Fibroblast of mammary gland (primary cell): ENCODE data around the gene MUC5B.

ENCODE experiments used
- DNase-seq: peaks from one replicate; pipeline ENCODE4 v3.0.0-alpha.2; 2010; ENCODE audit warnings: low read depth
- H3K4me3 ChIP-seq: 2 replicates; pipeline ENCODE4 v1.5.1; 2011; ENCODE audit warnings: low read depth, mild to moderate bottlenecking, low read length, moderate library complexity; ENCODE audit not compliant: control insufficient read depth
- TF ChIP-seq, protein P1 (sequence below): conservative IDR thresholded peaks from 2 replicates; pipeline ENCODE4 v1.5.1; 2011; ENCODE audit warnings: low read depth, low read length, inconsistent platforms; ENCODE audit not compliant: control insufficient read depth, insufficient read depth

The MUC5B gene

DNA sequence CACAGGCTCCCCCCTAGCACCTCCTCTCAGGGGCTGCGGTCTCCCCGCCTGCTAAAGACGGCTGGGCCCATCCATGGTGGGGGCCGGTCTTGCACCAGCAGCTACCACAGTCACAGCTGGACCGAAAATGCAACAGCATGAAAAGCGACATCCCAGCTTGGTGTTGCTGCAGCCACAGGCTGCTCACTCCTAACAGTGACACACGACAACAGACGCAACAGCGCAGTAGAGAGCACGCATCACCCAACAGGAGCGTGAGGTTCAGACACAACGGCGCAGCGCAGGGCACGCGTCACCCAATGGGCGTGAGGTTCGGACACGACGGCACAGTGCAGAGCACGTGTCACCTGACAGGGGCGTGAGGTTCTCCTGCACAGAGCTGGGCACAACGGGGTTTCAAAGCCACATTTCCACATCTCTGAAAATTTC lies 62.5 kb downstream of the MUC5B start:
- TF ChIP-seq, protein P1, sequence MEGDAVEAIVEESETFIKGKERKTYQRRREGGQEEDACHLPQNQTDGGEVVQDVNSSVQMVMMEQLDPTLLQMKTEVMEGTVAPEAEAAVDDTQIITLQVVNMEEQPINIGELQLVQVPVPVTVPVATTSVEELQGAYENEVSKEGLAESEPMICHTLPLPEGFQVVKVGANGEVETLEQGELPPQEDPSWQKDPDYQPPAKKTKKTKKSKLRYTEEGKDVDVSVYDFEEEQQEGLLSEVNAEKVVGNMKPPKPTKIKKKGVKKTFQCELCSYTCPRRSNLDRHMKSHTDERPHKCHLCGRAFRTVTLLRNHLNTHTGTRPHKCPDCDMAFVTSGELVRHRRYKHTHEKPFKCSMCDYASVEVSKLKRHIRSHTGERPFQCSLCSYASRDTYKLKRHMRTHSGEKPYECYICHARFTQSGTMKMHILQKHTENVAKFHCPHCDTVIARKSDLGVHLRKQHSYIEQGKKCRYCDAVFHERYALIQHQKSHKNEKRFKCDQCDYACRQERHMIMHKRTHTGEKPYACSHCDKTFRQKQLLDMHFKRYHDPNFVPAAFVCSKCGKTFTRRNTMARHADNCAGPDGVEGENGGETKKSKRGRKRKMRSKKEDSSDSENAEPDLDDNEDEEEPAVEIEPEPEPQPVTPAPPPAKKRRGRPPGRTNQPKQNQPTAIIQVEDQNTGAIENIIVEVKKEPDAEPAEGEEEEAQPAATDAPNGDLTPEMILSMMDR, result no peak
- no peak for DNase-seq
- H3K4me3 ChIP-seq, result no peak overlapping the region

DNA sequence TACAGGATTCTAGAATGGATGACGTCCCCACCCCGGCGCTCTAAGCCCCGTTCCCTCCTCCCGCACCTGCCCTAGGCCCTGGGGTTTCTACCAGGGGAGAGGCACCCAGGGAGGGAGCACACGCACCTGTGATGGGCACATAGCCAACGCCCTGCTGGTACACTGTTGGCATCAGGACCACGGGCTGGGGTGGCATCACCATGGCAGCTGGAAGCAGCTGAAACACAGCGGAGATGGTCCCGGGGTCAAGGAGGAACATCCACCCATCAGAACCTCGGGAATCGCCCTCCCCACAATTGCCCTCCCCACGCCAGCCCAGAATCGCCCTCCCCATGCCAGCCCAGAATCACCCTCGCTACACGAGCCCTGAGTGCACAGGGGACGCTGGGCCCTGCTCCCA lies 63.0 kb downstream of the MUC5B start:
- H3K4me3 ChIP-seq, result no peak overlapping the region
- TF ChIP-seq, protein P1, result no peak

DNA sequence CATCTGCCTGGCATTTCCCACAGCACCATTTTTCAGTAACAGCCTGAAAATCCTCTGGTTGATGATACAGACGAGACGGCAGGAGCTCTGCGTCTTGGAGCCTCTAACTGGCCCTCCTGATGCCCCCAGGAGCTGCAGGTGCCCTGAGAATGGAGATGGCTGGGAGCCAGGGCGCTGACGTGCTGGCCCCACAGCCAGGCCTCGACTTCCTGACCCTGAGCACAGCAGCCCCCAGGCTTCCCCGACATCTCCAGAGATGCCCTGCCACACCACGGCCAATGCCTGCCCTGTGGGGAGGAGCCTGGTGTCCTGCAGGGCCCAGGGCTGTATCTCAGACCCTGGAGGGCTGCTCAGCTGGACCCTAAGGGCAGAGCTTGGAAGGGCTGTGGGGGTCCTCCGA lies 65.1 kb downstream of the MUC5B start:
- TF ChIP-seq, protein P1, result no peak
- H3K4me3 ChIP-seq, result no peak overlapping the region
- DNase-seq, result no peak

More for the DNA sequence above, 63.0 kb downstream of the MUC5B start:
- no peak for DNase-seq

DNA sequence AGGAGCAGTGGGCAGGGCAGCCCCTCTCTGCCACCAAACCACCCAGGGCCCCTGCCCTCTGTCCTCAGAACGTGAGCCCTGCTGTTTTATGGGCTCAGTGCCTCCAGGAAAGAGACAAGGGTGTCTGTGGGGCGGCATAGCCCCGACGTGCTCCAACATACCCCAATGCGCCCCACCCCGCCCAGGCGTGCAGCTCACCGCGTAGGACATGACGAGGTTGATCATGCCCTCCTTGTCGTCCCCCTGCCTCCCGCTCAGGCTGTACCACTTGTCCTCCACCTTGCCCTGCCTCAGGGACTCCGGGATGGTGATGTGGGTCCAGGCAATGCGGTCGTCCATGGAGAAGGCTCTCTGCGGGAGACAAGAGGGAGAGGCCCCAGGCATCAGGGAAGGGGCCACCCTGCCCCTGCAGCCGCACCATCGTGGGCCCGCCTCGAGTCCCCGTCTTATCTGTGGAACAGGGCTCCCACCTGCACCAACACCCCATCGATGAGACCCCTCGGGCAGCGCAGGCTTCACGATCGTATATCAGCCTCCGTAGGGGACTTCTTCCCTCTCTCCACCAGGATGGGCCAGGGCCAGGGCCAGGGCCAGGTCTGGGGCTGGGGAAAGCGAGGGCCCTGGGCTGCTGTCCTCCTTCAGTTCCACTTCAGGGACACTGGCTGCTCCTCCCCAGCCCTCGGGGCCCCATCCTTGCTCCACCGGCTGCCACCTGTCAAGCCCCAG lies 65.7 kb downstream of the MUC5B start:
- no peak for DNase-seq
- TF ChIP-seq, protein P1, result no peak

DNA sequence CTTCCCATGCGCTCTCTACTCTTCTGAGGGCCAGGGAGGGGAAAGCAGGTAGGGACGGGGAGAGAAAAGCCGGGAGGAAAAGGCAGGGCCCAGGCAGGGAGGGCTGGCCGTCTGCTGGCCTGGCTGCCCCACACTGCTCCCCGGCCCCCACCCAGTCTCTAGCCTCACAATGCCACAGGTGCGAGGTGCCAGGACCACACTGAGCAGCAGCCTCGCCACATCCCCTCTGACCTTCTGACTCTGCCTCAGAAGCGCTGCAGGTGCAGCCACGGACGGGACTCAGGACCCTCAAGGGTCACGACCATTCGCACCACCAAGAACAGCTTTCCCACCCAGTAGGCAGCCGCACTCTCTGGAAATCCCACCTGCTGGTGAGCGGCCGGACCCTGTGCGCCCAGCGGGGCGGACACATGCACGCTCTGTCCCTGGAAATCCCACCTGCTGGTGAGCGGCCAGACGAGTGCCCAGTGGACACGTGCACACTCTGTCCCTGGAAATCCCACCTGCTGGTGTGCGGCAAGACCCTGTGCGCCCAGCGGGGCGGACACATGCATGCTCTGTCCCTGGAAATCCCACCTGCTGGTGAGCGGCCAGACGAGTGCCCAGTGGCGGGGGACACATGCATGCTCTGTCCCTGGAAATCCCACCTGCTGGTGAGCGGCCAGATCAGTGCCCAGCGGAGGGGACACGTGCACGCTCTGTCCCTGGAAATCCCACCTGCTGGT lies 66.5 kb downstream of the MUC5B start:
- no peak for DNase-seq
- H3K4me3 ChIP-seq, result no peak overlapping the region
- TF ChIP-seq, protein P1, result no peak

More for the DNA sequence above, 65.7 kb downstream of the MUC5B start:
- H3K4me3 ChIP-seq, result no peak overlapping the region

DNA sequence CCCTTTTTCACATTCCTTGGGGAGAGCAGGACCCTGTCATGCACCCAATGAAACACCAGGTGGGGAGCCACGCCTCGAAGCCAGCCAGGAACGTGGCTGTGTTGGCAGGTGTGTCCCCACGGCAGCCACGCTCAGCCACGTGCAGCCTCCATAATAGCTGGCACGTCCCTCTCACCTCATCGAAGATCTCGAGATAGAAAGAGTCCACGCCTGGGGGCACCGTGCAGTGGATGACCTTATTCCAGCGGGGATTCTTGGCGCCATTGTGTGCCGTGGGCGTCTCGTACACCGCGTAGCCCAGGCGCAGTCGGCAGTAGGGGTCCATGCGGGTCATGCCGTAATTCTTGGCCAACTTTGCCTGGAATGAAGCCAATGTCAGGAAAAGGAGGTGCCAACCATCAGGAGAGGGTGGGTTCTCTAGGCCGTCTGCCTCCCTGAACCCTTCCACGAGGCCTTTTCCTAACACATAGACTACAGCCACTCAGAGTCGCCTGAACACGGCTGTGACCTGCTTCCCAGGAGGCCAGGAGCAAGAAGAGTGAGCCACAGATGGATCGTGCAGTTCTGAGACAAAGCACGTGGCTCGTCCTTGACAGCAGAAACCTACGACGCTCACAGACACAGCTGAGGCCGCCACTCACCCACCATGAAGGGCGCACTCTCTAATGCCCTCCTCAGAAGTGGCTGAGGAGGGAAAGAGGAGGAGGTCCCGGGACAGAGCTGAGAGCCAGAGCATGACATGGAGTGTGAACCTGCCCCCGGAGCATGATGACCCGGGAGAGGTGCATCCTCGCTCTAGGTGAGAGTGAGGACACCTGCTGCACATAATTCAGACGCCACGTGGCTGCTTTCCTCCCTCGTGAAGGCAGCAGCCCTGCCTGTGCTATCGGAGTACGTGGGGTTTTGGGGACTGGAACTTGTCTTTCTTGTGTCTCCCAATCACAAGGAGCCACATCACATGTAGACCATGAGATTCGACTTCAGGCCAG lies 67.5 kb downstream of the MUC5B start:
- no peak overlapping the region for H3K4me3 ChIP-seq
- no peak for DNase-seq
- TF ChIP-seq, protein P1, result no peak
